DND-41 (cell line): Measurements from ENCODE around the gene GIT1.

Source experiments
- CTCF ChIP-seq: IDR thresholded peaks from 2 replicates; pipeline ENCODE4 v1.5.1; 2012; ENCODE audit warnings: borderline replicate concordance, low read length, moderate library complexity, mild to moderate bottlenecking; ENCODE audit not compliant: poor library complexity, severe bottlenecking; ENCODE audit errors: extremely low read depth
- EZH2 ChIP-seq: IDR thresholded peaks from 3 replicates; pipeline ENCODE4 v1.6.1; 2012; ENCODE audit warnings: borderline replicate concordance, low read depth, mild to moderate bottlenecking, moderate library complexity, low read length, inconsistent platforms; ENCODE audit not compliant: severe bottlenecking

DNA sequence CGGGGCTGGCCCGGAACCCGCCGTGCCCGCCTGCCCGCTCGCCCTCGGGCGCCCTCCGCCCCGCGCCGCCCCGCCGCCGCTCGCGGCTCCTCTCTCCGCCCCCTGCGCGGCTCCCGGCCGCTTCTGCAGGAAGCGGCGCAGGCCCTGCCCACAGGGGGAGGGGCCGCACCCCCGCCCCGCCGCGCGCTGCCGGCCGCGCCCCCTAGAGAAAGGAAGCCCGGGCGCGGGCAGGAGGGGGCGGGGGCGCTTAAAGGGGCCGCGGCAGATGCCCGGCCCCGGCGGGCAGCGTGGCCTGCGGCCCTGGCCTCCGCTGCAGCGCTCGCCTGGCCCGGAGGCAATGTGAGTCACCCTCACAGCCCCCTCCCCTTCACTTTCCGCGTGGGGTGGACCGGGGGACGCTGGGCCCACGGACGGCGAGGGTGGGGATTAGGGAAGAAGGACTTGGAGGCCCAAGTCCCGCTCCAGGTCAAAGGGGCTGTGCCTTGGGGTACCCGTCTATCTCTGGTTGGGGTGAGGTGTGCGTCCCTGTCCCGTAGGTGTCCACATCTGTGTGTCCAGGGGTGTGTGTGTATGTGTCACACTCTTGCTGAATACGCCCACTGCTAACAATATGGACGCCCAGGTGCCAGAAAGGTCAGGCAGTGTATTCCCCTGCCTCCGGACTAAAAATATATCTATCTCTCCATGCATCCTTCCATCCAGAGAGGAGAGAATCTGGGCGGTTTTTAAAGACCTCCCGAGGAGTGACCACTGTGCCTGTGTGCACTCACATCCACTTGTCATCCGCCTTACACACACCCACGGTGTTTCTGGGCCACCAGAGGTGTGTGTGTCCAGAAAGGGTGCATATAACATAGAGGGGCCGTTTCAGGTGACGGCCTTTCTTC lies at the start of gene GIT1:
- TF ChIP-seq CTCF = no peak
- no peak for TF ChIP-seq EZH2
